OCI-LY7 (cell line): ENCODE measurements around the gene CBX2. TPM values are rescaled to one million over a fixed set of nuclear protein-coding genes. Genes with fewer than 3 reads are reported as not detected.

Source experiments
- BruUV-seq: library from RNA; stranded (reverse); fragments of 400-500 nt; replicated peaks from 2 replicates; lab custom pipeline; 2021; lab: Mats Ljungman, UMichigan
- CTCF ChIA-PET: fragments of 300-600 bp; sonication (Branson Sonifier 250); formaldehyde crosslinking; loops from one replicate; lab custom pipeline; 2022; ENCODE audit warnings: antibody characterized with exemption; ENCODE audit not compliant: unreplicated experiment; lab: Charles Lee
- POLR2A ChIA-PET: fragments of 300-600 bp; sonication (Branson Sonifier 250); formaldehyde crosslinking; loops from one replicate; lab custom pipeline; 2022; ENCODE audit warnings: antibody characterized with exemption; lab: Charles Lee
- DNase-seq: peaks from one replicate; pipeline ENCODE4 v3.0.0-alpha.2; 2015; ENCODE audit warnings: low spot score
- H2AFZ ChIP-seq: fragments of 200-600 bp; sonication (generic), shearing (Covaris generic); 2 replicates; pipeline ENCODE4 v1.6.1; 2014; ENCODE audit warnings: mild to moderate bottlenecking, antibody characterized with exemption, low read length, moderate library complexity
- H3K27ac ChIP-seq: fragments of 200-600 bp; sonication (generic); 2 replicates; pipeline ENCODE4 v1.5.1; 2014; ENCODE audit warnings: mixed run types, low read depth, mild to moderate bottlenecking, moderate library complexity, low read length, inconsistent platforms; ENCODE audit not compliant: poor library complexity, severe bottlenecking
- H3K36me3 ChIP-seq: fragments of 200-600 bp; sonication (generic); 2 replicates; pipeline ENCODE4 v1.6.1; 2014; ENCODE audit warnings: mild to moderate bottlenecking, antibody characterized with exemption, low read length, moderate library complexity, mixed read lengths; ENCODE audit not compliant: insufficient read depth
- H3K4me1 ChIP-seq: fragments of 200-600 bp; sonication (generic); 2 replicates; pipeline ENCODE4 v1.5.1; 2014; ENCODE audit warnings: mild to moderate bottlenecking, low read length; ENCODE audit not compliant: insufficient read depth, poor library complexity, severe bottlenecking
- H3K4me2 ChIP-seq: fragments of 200-600 bp; sonication (generic); 2 replicates; pipeline ENCODE4 v1.6.1; 2014; ENCODE audit warnings: mild to moderate bottlenecking, low read length
- H3K4me3 ChIP-seq: fragments of 200-600 bp; sonication (generic); 2 replicates; pipeline ENCODE4 v1.5.1; 2014; ENCODE audit warnings: mild to moderate bottlenecking, low read depth, low read length; ENCODE audit not compliant: poor library complexity, severe bottlenecking
- H3K79me2 ChIP-seq: fragments of 200-600 bp; sonication (generic); 2 replicates; pipeline ENCODE4 v1.6.1; 2016; ENCODE audit warnings: low read depth, mild to moderate bottlenecking, low read length, moderate library complexity, mixed read lengths; ENCODE audit not compliant: insufficient read depth
- H3K9me2 ChIP-seq: fragments of 200-600 bp; sonication (generic); 2 replicates; pipeline ENCODE4 v1.6.1; 2016; ENCODE audit warnings: mild to moderate bottlenecking, low read length, mixed read lengths; ENCODE audit not compliant: insufficient read depth
- H3K9me3 ChIP-seq: fragments of 200-600 bp; sonication (generic); 2 replicates; pipeline ENCODE4 v1.6.1; 2014; ENCODE audit warnings: mild to moderate bottlenecking, mixed run types, low read length, mixed read lengths
- H4K20me1 ChIP-seq: fragments of 200-600 bp; sonication (generic); 2 replicates; pipeline ENCODE4 v1.6.1; 2014; ENCODE audit warnings: mild to moderate bottlenecking, antibody characterized with exemption, low read length, moderate library complexity, mixed read lengths; ENCODE audit not compliant: insufficient read depth
- EZH2phosphoT487 ChIP-seq: fragments of 200-600 bp; sonication (generic); IDR thresholded peaks from 2 replicates; pipeline ENCODE4 v1.6.1; 2018; ENCODE audit warnings: low read depth, borderline replicate concordance, mild to moderate bottlenecking, mixed run types, antibody characterized with exemption, low read length, moderate library complexity, mixed read lengths
- intact Hi-C: fragments of 100-400 bp; cut with micrococcal nuclease; formaldehyde crosslinking; loops from one replicate; pipeline ENCODE4 v1.10.0; 2022; ENCODE audit not compliant: unreplicated experiment
- total RNA-seq, 2 experiments: library from RNA; depleted of rRNA in 1 of 2; stranded (reverse); fragments of >200 nt in 1 of 2; shearing (Covaris generic) in 1 of 2; gene quantifications; 2 replicates each; pipeline ENCODE4 v1.2.3, GENCODE V29; 2014 to 2022
- TF ChIP-seq, protein P1 (sequence below): fragments of 200-600 bp; sonication (generic); conservative IDR thresholded peaks from 2 replicates; pipeline ENCODE4 v1.5.1; 2014; ENCODE audit warnings: mild to moderate bottlenecking, antibody characterized with exemption, low read length, moderate library complexity, mixed read lengths

Gene CBX2
- total RNA-seq, 2 experiments from 2014 or later: 27.9 to 29.9 TPM

DNA sequence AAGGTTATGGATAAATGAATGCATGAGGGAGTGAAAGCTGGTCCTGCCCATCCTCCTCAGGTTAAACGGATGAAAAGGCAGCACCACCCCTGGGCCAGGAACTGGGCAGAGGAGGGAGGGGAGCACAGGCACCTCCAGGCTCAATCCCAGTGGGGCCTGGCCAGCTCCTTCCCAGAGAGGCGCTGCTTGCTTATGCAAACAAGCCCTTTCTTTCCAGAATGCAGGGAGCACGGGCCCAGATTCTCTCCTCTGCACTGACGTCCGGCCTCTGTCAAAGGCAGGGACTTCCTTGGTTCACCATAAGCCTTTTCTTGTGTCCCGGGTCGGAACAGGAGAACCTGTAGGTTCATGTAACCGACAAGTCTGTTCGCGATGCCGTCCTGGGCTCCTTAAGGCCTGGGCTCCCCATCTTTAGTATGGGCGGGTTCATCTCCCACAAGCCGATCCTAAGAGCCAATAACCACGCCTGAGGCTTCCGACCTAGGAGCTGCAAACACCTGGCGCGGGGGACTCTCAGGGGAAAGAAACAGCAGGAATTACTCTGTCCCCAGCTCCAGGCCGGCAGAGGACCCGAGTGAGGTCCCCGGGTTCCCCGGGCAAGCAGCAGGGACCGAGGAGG is 30.9 kb upstream of the CBX2 start:
- intact Hi-C loops: loop anchor here (10.0 kb wide), 1 partner anchor 1482 kb away; no protein-coding TSS in a partner anchor
- no TSS peak for BruUV-seq
- POLR2A ChIA-PET: no interaction called here

GRCh38 chr17:79747508-79748294 is 30.2 kb upstream of the CBX2 start:
- H3K4me2 ChIP-seq: no peak overlapping the region
- POLR2A ChIA-PET: no interaction called here
- no peak overlapping the region for H3K27ac ChIP-seq
- no TSS peak for BruUV-seq
- no peaks in the 10 kb centered on the region for H4K20me1 ChIP-seq
- peaks cover 3% of the 10 kb centered on the region for H3K4me1 ChIP-seq
- H2AFZ ChIP-seq: no peak overlapping the region
- no peaks in the 10 kb centered on the region for H3K9me3 ChIP-seq
- H3K79me2 ChIP-seq: no peaks in the 10 kb centered on the region
- no peaks in the 10 kb centered on the region for H3K9me2 ChIP-seq
- no peak for TF ChIP-seq EZH2phosphoT487
- TF ChIP-seq, protein P1, sequence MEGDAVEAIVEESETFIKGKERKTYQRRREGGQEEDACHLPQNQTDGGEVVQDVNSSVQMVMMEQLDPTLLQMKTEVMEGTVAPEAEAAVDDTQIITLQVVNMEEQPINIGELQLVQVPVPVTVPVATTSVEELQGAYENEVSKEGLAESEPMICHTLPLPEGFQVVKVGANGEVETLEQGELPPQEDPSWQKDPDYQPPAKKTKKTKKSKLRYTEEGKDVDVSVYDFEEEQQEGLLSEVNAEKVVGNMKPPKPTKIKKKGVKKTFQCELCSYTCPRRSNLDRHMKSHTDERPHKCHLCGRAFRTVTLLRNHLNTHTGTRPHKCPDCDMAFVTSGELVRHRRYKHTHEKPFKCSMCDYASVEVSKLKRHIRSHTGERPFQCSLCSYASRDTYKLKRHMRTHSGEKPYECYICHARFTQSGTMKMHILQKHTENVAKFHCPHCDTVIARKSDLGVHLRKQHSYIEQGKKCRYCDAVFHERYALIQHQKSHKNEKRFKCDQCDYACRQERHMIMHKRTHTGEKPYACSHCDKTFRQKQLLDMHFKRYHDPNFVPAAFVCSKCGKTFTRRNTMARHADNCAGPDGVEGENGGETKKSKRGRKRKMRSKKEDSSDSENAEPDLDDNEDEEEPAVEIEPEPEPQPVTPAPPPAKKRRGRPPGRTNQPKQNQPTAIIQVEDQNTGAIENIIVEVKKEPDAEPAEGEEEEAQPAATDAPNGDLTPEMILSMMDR: no peak
- DNase-seq: no peak
- intact Hi-C loops: loop anchor here (10.0 kb wide), 1 partner anchor 1483 kb away; no protein-coding TSS in a partner anchor
- no peak overlapping the region for H3K4me3 ChIP-seq
- no peaks in the 10 kb centered on the region for H3K36me3 ChIP-seq
- CTCF ChIA-PET: no interaction called here

More for the DNA sequence above, 30.9 kb upstream of the CBX2 start:
- H3K4me1 ChIP-seq: peaks cover 7% of the 10 kb centered on the region
- no peaks in the 10 kb centered on the region for H3K9me2 ChIP-seq
- no peaks in the 10 kb centered on the region for H3K36me3 ChIP-seq
- DNase-seq: no peak
- TF ChIP-seq, protein P1: no peak
- no peak for TF ChIP-seq EZH2phosphoT487
- no peaks in the 10 kb centered on the region for H3K79me2 ChIP-seq
- CTCF ChIA-PET: no interaction called here
- H3K4me2 ChIP-seq: no peak overlapping the region
- H3K27ac ChIP-seq: no peak overlapping the region
- H3K9me3 ChIP-seq: no peaks in the 10 kb centered on the region
- H3K4me3 ChIP-seq: no peak overlapping the region
- H4K20me1 ChIP-seq: no peaks in the 10 kb centered on the region
- H2AFZ ChIP-seq: no peak overlapping the region
